ENCODE results near the gene CCDC148.

DNA sequence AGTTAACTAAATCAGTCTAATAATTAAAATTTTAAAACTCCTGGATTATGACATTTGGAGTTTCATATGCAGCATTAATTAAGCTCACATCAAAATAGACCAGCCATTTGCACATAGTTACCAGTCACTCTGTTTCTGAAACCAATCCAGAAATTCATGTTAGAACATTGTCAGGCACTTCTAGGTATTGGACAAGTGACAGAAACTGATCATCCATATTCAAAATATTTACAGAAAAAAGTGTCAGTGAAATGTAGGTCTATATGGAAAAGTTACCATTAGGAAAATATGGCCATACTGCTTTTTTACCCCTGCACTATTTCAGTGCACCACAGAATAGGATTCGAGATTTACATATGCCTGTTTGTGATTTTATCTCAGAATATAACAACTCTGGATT, 321.5 kb downstream of the CCDC148 start:
- TF ChIP-seq CTCF (IDR thresholded peaks at IDR 0.05) (no peak), POLR2A (IDR thresholded peaks at IDR 0.05) (no peak)
